Ecto neural progenitor cell (in vitro differentiated cells): Measurements from ENCODE around the gene COL11A1.

Source experiments
- DNase-seq: peaks from one replicate; pipeline ENCODE4 v3.0.0-alpha.2; 2018; ENCODE audit warnings: low spot score

Gene COL11A1

DNA sequence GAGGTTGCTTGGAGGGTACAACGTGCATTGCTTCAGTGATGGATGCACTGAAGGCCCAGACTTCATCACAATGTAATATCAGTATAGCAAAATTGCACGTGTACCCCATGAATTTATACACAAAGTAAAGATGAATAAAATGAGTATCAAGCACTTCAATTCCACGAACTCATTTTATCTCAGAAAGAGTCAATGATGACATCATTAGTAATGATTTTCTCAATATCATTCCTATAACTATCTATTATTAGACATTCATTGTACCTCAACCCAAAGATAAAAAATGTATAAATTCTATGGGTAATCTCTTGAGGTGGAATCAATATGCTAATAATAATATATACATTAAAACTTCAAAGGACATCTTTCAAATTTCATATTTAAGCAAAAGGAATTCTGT, 208.4 kb downstream of the COL11A1 start:
- DNase-seq = no peak

DNA sequence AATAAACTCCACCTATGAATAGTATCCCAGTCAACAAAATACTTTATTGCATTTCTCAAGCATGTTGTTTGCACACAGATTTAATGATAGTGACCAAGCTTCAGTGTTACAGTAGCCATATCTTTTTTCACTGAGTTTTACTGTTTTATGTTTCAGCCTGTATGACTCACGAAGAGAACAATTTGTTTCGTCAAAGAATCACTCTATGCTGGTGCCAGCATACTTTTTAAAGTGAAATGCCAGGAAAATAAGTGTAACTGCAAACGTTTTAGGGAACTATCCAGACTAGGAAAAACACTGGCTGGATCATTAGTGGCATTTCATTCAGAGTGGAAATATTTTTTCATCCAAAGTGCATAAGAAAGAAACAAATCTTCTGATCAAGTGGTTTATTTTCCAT, 210.8 kb downstream of the COL11A1 start:
- no peak for DNase-seq

DNA sequence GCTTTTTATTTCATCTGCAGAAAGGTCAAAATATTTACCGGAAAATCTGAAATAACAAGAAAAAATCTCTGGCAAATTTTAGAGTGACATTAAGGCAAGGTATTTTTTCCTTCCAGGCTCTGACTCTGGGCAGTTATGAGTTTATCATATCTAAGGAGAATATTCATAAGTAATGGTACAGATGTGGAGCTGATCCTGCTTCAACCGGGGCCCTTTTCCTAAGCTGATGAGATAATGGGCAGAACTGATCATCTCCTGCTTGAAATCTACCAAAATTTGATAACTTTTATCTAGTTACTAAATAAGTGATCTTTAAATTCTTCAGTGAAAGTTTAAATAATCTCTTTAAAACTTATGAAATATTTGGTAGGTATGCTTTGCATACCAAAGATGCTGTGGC, 211.6 kb downstream of the COL11A1 start:
- no peak for DNase-seq

DNA sequence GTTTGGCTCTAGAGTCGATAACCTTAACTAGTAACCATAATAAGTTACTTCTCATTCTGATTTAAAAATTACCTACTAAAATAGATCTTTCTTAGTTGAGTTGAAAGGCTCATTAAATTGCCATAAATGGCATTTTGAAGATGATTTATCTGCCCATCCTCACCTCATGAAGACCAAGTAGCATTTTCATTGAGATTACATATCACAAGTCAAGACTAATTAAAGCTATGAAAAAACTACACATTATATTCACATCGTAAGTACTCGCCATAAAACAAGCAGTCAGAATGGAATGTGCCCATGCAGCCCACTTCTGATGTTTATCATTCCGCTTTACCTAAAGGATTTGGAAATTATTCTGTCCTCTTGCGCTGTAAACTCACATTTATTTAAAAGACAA, 212.0 kb downstream of the COL11A1 start:
- no peak for DNase-seq

DNA sequence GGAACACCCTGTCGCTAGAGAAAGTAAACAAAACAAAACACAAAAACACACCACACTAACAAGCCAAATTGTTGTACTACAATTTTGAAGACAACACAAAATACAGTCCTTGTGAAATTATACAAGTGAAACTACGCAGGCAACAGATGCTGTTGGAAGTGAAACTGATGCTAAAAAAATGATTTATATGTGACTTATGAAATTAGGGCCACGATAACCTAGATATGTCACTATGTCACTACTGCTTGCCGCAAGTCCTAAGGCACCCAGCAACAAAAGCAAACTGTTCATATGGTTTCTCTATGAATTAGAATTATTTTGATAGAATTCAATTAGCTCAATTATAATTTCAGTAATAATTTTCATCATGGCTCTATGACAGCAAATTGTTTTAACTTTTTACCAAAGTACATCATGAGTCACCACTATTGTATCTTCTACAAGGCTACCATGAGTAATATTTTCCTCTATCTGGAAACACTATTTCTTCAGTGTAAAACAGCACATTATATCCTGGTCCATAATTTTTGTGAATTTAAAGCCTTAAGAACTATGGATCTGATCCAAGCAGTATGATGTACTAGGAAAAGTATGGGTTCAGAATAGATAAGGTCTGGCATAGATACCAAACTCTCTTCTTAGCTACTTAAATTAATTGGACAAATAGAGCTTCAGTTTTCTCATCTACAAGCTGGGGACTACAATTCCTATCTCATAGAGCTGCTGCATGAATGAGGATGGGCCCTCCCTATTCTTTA, 216.3 kb downstream of the COL11A1 start:
- DNase-seq = no peak

DNA sequence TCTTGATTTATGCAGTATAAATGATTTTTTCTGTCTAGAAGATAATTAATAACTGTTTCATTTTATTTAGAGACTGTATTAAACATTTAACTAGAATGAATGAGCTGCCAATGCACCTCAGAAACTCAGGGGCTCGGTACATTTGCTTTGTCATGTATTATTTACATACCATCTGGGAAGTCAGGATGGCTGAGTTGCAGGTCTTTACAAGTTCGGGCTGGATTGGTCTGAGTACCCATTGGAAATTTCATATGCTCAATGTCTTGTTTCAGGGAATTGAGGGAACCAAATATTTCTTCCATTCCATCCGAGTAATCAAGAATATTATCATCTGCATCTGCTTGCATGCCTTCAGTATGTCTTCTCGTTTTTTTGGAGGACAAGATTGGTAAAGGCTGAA, 221.7 kb downstream of the COL11A1 start:
- no peak for DNase-seq

DNA sequence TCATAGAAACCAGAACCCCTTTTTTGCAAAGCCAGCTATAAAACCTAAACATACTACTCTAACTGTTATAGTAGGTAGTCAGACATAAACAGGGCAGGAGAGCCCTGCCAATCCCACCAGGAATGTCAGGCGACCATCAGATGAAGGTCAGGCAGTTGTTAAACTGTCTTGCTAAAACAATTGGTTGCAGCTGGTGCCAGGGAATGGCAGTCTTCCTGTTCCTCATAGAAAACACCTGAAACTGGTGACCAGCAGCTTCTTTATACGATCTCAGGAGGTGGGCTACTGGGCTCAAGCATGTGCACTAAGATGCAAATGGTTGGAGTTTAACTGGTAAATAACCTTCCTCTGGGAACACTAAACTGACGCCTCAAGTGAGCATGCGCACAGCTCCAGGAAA, 224.1 kb downstream of the COL11A1 start:
- DNase-seq = no peak

DNA sequence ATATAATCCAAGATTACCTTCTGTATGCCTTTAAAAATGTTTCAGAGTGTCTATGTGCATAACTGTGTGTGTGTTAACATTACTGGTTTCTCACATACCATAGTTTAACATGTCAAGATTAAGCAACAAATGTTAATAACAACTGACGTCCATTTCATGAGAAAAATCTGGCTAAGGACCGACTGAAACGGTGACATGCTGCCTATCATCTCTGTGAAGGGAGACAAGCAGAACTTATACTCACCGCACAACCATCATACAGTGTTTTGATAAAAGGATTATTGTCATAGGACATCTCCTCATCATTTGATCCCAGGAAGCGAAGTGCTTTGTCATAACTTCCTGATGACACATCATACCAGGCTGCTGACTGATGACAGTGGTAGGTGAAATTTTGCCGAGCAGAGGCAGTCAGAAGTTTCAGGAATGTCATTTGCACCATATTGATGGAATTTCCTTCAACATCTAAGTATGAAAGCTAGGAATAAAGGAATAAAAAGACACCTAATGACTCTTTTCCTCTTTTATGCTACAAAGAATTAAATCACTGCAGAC, 228.8 kb downstream of the COL11A1 start:
- DNase-seq = no peak

DNA sequence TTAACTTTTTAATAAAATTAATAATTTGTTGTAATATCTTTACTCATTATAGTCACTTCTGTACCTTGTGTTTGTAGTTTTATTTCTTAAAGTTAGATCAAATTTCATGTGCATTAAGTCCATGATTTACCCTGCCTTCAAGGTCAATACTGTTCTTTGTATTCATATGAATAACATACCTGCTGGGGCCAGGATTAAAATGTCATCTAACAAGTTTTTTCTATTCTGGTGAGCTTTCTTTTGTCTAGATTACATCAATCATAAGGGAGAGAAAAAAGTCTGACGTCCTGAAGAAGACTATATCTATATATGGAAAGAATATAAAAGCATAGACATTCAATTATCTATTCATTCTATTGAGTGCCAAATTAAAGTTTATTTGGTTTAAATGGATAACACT, 232.6 kb downstream of the COL11A1 start:
- no peak for DNase-seq

DNA sequence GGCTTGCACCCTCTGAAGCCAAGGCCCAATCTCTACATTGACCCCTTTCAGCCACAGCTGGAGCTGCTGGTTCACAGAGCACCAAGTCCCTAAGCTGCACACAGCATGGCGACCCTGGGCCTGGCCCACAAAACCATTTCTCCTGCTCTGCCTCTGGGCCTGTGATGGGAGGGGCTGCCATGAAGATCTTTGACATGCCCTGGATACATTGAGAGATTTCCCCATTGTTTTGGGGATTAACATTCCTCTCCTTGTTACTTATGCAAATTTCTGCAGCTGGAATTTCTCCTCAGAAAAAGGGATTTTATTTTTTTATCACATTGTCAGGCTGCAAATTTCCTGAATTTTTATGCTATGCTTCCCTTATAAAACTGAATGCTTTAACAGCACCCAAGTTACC, 235.8 kb downstream of the COL11A1 start:
- DNase-seq = peak; percentile 48

DNA sequence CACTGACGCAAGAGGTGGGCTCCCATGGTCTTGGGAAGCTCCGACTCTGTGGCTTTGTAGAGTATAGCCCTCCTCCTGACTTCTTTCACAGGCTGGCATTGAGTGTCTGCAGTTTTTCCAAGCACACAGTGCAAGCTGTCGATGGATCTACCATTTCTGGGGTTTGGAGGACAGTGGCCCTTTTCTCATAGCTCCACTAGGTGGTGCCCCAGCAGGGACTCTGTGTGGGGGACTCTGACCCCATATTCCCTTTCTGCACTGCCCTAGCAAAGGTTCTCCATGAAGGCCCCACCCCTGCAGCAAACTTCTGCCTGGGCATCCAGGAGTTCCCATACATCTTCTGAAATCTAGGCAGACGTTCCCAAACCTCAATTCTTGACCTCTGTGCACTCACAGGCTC, 236.2 kb downstream of the COL11A1 start:
- DNase-seq = no peak

DNA sequence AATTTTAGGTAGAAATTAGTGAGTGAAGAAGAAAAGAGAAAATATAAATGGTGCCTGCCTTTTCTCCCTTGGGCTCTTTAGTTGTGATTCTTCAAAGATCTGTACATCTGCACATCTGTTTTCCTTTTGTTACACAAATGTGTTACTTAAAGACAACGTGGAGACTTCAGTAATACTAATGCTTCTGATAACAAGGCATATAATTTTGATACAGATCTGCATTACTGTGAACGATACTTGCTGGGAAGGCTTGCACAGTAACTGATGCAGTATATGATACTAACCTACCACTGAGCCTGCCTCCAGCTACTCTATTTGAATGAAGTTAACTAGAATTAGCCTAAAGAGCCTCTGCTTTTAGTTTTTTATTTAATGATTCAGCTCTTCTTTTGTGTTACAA, 244.6 kb downstream of the COL11A1 start:
- no peak for DNase-seq

DNA sequence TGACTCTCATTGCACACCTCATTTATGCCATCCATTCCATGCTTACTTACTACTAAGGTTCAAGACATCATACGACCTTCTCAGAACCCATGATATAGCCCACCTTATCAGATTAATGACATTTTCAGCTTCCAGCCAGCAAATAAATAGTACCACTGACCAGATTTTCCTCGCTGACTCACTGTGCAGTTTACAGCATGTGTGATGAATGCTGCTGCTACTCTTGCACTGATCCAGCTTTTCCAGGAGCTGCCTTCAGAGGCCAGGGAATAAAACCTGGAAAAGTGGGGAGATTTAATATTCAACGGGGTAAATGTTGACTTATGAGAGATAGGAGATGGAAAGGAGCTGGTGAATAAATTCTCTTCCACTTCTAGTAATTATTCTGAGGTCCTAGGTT, 247.1 kb downstream of the COL11A1 start:
- DNase-seq = no peak

DNA sequence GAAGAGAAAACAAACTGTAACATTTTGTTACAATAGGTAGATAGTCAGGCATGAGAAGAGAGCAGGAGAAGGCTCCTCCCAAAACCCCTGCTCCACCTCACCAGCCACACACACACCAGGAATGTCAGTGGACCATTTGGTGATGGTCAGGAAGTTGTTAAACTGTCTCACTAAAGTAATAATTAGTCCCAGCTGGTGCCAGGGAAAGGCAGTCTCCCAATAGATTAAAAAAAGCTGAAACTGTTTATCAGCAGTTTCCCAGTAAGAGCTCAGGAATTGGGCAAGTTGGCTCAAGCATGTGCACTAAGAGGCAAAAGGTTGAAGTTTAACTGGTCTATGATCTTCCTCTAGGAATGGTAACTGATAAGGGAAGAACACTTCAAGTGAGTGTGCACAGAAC, 249.6 kb downstream of the COL11A1 start:
- DNase-seq = no peak

DNA sequence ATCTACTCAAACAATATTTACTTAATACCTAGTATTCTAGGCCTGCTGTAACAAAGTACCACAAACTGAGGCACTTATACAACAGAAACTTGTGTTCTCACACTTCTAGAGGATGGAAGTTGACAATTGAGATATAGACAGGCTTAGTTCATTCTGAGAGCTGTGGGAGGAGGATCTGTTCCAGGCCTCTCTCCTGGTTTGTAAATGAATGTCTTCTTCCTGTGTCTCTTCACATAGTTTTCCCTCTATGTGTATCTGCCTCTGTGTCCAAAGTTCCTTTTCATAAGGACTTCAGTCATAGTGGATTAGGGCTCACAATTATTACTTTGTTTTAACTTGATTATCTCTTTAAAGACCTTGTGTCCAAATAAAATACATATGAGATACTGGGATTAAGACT, 251.1 kb downstream of the COL11A1 start:
- no peak for DNase-seq

DNA sequence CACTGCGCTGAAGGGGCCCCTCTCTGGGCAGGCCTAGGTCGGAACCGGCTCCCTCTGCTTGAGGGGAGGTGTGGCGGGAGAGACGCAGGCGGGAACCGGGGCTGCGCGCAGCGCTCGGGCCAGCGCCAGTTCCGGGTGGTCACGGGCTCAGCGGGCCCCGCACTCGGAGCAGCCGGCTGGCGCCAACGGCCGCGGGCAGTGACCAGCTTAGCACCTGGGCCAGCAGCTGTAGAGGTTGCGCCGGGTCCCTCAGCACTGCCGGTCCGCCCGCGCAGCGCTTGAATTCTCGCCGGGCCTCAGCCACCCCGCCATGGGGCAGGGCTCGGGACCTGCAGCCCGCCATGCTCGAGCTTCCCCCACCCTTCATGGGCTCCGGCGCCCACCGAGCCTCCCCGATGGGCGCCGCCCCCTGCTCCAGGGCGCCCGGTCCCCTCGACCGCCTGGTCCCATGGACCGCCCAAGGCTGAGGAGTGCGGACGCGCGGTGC, 254.6 kb downstream of the COL11A1 start:
- no peak for DNase-seq

DNA sequence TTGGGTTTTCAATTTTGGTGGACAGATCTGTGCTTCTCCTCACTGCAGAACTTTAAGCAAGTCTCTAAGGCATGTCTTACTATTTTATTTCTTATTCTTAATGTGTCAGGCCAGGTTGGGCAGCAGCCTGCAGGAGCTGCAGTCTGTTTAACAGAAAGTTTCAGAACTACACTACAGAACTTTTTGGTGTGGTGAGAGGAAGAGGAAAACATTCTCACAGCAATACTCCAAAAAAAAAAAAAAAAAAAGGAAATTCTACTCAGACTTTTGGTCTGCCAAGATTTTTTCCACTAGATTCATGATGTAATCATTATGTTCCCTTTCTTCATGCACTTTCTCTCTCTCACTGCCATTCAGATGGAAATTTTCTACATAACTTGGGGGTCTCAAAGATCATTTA, 255.2 kb downstream of the COL11A1 start:
- DNase-seq = no peak

DNA sequence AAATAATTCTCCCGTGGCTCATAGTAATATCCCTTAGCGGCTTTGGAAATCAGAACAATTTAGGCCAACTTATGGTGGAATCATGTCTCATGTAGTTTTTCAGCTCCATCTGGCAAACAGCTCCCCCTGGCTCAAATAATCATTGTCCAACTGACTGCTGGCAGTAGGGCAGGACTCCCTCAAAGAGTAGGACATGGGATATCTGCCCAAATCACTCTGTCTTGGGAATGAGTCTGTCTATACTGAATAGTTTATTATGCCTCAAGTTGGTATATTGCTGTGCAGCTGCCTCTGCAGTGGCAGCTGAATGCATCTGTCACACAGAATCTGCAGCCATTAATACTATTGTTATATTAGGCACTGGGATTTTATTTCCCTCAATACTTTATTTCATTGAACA, 255.7 kb downstream of the COL11A1 start:
- DNase-seq = no peak

DNA sequence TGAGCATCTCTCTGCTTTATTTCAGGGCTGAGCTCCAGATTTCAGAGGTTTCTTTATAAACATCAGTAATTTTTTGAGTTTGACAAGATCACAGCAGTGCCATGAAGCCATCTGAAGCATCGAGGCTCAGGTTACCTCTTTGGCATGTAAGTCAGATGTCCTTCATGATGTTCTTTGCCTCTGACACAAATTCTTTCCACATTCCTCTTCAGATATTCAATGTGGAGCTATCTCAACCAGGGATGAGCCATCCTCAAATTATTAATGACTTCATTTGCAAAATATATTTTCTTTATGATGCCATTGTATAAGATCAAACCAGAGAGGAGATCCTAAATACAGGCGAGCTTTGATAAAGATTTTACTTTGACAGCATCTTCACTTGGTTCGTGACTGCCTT, 256.7 kb downstream of the COL11A1 start:
- no peak for DNase-seq

DNA sequence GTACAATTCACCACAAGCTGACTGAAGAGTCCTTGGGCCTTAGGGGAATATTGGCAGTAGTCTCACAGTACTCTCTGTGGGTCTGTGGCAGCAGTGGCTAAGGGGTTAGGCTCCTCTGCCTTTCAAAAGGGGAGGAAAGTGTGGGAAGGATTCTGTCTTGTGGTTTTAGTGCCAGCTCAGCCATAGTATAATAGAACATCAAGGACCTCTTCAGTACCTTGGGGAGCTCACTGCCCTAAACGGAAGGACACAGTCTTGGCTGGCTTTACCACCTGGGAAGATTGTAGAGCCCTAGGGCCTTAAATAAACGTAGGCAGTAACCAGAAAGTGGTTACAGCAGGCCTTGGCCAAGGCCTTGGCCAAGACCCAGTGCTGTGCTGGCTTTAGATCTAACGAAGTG, 265.7 kb downstream of the COL11A1 start:
- DNase-seq = no peak

DNA sequence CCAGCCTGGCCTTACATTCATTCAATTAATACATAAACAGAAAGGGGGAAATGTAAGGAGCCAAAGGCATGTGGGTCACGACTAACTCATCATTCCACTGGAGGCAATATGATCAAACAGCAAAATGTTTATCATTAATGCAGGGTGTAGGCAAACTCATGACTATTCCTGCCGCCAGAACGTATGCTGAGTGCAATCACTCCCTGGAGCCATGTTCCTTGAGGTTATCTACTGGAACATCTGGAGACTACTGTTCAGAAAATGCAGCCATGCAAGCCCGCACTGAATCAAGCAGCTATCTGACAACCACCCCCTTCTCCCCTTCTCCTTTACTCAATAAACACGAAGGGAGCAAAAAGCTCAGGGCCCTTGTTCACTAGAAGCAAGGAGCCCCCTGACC, 267.6 kb downstream of the COL11A1 start:
- no peak for DNase-seq

DNA sequence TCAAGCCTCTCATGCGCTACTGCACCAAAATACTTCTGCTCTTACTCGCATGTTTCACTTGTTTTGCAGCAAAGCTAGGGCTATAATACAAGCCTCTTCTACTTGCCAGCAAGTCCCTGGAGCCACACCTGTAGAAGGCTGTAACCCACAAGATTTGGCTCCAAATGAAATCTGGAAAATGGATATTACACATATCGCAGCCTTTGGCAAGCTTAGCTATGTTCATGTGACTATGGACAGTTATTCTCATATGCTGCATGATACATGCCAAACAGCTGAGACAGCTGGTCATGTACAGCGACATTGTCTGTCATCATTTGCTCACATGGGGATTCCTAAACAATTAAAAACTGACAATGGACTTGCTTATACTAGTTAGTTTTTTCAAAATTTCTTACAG, 270.3 kb downstream of the COL11A1 start:
- DNase-seq = no peak

DNA sequence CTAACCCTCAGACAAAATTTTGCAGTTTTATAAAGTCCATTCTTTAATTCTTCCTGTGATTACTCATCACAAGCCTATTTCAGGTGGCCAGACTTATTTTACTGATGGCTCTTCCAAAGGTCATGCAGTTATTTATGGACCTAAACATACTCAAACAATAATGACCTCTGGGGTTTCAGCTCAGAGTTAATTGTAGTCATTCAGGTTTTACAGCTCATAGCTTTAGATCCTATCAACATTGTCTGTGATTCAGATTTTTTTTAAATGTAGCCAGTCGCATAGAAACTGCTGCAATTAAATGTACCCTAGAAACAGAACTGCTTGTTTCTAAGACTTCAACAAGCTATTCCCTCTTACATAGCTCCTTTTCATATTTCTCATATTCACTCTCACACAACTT, 270.8 kb downstream of the COL11A1 start:
- no peak for DNase-seq

DNA sequence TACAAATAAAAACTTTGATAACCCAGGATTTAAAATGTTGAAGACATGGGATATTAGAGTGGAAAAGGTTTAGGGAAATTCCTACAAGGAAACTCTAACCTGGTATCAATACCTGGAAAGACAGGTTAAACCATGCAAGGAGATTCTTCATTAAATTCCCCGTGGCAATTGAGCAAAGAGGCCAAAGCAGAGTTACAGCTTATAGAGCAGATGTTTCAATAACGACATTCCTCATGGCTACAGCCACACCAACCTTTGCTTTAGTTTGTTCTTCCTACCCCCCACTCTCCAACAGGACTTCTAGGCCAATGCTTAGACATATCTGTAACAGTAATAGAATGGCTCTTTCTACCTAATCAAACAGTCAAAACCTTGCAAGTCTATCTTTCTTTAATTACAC, 271.3 kb downstream of the COL11A1 start:
- no peak for DNase-seq
